Renal cortical epithelial cell (primary cell): ENCODE data around the gene KCNJ10. TPM values are rescaled to one million over a fixed set of nuclear protein-coding genes. Genes with fewer than 3 reads are reported as not detected.

ENCODE experiments used
- DNase-seq: peaks from one replicate; pipeline ENCODE4 v3.0.0-alpha.2; 2011; ENCODE audit warnings: low read depth
- total RNA-seq: library from RNA; depleted of rRNA; stranded (reverse); fragments of >200 nt; gene quantifications from 2 replicates; pipeline ENCODE4 v1.2.3, GENCODE V29; 2014

KCNJ10 gene
- total RNA-seq, 1 donor from 2014 or later = 0.15 TPM

DNA sequence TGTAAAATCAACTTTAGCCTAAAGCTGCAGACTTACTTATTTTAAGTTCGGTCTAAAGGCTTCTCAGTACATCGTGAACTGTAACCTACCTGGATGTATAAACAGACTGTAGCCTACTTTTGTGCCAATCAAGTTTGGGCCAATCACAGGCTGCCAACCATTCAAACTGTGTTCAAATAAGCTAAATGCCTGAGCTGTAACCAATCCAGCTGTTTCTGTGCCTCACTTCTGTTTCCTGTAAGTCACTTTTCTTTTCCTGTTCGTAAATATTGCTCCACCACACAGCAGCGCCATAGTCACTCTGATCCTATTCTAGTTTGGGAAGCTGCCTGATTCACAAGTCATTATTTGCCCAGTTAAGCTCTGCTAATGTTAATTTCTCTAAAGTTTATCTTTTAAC lies 78.4 kb downstream of the KCNJ10 start:
- DNase-seq = no peak

DNA sequence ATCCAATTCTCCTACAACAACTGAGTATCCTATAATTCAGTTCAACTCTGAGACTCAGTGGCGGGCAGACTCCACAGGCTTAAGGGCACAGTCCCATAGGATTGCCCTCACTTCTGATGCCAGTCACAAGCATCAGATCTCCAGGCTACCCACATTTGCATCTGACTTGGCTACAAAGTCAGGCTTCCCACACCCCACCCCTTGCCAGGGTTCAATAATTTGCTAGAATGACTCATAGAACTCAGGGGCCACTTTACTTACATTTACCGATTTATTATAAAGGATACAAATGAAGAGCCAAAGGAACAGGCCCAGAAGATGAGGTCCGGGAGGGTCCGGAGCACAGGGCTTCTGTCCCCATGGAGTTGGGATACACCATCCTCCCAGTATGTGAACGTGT lies 80.0 kb downstream of the KCNJ10 start:
- DNase-seq = no peak

DNA sequence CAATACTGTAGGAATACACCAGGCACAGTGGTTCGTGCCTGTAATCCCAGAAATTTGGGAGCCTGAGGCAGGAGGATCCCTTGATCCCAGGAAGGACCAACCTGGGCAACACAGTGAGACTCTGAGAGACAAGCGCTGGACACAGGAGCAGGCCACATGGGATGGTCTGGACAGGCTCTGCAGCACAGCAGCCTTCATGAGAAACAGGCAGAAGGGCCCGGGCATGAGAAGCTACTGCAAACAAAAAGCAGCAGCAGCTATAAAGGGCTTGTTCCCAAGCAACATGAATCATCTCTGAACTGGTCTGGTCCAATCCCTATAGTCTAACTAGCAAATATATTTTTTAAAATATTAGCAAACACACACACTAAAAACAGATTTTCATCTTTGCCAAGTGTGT lies 80.4 kb downstream of the KCNJ10 start:
- DNase-seq = no peak

DNA sequence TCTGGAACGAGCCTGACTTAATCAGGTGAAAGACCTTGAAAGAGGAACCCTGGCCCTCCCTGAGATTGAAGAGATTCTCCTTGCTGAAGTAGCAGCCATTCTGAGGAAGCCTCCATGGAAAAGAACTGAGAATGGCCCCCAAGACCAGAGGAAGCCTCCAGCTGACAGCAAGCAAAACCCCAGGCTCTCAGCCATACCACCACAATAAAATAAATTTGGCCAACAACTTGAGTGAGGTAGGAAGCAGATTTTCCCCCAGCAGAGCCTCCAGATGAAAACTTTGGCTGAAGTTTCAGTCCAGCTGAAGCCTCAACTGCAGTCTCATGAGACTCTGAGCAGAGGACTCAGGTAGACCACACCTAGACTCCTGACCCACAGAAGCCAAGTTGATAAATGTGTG lies 82.0 kb downstream of the KCNJ10 start:
- DNase-seq = no peak

DNA sequence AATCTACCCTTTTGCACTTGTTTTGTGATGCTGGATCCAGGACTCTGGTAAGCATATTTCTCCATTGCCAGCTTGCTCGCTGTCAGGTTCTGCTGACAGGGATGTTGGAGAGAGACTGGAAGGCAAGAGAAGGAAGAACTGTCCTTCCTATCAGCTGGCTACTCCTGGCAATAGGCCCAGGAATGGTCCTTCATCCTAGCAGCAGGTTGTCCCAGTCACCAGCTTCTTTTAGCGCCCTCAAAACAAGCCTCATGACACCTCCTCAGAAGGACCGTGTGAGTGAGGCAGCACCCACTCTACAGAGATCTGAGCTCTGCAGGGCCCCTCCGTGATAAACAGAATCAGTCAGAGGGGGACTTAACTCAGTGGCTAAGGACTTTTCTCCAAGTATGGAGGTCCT lies 82.8 kb downstream of the KCNJ10 start:
- DNase-seq = no peak

DNA sequence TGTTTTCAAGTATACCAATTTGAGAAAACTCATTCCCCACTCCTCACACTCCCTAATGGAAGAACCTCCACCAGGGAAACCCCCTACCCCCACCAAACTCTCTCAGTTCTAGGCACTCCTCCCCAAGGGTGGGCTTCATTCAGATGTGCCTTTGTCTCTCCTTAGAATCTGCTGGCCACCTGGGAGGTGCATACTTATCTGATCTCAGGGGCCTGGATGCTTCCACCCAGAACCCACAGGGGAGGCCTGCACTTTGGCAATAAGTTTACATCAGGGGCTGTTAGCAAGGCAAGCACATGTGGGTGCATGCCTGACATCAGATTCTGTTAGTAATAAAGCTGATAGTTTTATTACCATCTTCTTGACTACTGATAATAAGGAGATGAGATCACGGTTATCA lies 83.4 kb downstream of the KCNJ10 start:
- no peak for DNase-seq

DNA sequence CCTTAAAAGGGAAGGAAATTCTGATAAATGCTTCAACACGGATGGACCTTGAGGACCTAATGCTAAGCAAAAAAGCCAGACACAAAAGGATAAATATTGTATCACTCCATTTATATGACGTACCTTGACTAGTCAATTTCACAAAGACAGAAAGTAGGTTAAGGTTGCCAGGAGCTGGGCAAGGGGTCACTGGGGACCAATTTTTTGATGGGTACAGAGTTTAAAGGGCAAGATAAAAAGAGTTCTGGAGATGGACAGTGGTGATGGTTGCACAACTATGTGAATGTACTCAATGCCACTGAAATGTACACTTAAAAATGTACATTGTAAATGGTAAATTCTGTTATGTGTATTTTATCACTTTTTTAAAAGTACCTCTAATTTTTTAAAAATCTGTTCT lies 83.9 kb downstream of the KCNJ10 start:
- DNase-seq = no peak

DNA sequence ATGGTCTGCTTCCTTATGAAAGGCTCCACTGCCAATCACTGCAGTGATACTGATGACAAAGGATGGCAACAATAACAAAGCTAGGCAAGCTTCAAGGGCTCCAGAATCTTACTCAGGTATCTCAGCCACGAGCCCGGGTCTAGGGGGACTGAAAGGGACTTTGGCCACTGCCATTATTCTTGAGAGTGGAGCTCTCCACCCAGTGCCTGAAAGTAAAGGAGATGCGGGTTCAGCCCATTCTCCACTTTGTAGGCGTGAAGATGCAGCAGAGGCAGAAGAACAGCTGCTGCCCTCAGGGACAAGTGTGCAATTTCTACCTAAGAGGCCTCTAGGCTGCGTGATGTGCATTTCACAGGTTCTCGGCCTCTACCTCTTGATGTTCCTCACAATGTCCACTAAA lies 84.5 kb downstream of the KCNJ10 start:
- DNase-seq = no peak

DNA sequence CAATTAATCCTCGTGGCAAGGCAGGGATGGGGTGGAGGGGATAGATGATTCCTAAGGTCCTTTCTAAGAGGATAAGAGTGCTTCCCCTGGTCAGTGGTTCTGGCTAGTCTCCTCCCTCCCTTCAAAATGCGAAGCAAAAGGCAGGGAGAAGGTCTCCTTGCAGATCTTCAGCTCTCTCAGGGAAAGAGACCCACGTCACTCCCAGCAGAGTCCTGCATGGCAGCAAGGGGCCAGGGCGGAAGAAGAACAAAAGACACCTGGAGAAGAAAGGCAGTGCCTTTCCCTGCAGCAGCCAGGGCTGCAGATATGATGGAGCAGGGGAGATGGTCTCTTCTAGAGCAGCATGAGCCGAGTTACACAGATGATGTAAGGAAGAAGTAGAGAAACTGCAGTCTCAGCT lies 86.3 kb downstream of the KCNJ10 start:
- no peak for DNase-seq

DNA sequence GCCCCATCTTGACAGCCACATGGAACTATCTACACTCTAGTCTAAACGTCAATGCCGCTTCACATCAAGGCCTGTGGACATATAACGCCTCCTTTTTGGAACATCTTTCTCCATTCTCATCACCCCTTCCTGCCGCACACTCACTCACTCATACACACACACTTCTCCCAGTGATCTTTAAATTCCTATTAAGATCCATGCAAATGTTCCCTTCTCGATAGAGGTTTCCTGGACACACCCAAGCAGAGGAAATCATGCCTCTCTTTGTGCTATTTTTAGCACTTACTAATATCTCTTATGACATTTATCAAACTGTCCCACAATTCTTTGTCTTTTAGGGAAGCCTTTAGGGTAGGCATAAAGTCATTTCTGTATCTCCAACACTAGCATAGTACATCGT lies 87.7 kb downstream of the KCNJ10 start:
- no peak for DNase-seq

DNA sequence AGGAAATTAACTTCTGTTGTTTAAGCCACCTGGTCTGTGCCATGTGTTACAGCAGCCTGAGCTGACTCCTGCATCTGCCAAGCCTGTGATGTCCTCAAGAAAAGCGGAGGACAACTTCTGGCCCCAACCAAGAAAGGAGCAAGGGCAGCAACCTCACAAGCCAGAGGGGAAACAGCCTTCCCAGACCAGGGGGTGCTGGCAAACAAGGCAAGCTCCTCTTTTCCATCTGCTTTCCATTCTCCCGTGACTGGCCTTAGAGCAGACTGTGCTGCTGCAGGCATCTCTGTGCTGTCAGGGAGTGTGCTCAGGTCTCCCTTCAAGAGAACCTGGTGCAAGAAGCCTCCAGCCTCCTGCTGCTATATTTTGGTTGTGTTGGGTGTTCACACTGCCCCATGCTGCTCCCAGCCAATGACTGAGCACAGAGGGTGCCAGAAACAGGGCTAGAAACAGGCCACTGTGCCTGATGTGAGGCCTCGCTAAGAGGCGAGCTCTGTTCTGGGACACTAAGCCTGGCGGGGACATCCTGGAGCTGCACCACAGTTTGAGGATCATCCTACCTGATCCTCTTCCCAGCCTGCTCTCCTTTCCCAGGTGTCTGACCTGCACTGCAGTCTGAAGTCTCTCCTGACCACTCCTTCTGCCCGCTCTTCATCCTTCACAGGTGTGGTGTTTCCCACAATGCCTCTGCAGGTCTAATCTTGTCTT lies 88.5 kb downstream of the KCNJ10 start:
- DNase-seq = no peak

DNA sequence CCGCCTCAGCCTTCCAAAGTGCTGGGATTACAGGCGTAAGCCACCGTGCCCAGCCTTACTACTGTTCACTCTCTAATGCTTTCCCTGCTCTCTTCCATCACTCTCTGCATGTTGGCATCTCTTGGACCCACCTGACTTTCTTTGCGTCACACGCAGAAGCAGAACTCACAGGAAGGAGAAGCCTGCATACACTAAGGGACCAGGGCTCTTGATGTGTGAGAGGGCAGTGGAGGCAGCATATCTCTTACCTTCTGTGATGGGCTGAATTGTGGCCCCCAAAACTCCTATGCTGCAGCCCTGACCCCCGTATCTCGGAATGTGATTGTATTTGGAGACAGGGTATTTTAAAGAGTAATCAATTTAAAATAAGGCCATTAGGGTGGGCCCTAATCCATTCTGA lies 89.2 kb downstream of the KCNJ10 start:
- no peak for DNase-seq

DNA sequence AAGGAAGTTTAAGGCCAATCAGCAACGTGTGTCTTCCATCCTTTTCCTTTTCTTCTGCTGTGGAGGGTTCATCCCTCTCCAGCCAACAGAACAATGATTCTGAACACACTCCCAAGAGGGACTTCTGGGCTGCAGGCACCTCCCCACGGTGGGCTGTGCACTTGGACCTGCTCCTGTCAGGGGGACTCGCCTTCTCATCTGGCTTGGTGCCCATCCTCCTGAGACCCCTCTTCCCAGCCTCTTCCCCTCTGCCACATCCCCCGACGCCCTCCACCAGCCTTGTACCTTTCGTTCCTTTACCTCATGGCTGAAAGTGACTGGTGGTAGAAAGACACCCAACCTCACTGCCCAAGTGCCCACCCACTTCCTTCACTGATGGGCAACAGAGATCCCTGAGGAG lies 89.9 kb downstream of the KCNJ10 start:
- no peak for DNase-seq

DNA sequence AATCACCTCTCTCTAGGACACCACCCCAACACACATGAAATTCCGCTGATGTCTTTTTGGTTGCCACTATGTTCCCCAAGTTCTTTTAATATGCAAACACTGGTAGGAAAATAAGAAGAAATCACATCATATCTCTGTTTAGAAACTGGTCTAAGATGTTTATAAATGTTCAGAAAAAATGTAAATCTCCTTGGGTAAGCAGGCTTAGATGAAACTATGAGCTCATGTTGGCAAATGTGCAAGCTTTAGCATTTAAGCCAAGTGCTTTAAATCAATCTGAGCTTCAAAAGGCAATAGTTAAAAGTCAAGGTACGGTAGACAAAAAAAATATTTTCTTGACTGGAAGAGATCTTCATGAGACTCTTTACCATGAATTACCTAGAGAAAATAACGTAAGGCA lies 90.7 kb downstream of the KCNJ10 start:
- no peak for DNase-seq

DNA sequence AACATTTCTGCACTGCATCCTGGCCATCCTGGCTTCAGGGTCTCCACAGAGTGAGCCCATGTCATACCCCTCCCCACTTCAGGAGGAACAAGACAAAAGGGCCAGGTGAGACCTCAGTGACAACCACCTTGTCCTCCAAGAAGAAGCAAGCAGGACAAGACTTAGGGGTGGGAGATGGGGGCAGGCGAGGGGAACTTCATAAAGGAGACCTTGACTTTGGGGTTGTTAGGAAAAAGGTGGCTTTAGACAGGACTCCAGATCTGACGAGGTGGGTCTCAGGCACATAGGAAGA lies 91.9 kb downstream of the KCNJ10 start:
- DNase-seq = no peak

DNA sequence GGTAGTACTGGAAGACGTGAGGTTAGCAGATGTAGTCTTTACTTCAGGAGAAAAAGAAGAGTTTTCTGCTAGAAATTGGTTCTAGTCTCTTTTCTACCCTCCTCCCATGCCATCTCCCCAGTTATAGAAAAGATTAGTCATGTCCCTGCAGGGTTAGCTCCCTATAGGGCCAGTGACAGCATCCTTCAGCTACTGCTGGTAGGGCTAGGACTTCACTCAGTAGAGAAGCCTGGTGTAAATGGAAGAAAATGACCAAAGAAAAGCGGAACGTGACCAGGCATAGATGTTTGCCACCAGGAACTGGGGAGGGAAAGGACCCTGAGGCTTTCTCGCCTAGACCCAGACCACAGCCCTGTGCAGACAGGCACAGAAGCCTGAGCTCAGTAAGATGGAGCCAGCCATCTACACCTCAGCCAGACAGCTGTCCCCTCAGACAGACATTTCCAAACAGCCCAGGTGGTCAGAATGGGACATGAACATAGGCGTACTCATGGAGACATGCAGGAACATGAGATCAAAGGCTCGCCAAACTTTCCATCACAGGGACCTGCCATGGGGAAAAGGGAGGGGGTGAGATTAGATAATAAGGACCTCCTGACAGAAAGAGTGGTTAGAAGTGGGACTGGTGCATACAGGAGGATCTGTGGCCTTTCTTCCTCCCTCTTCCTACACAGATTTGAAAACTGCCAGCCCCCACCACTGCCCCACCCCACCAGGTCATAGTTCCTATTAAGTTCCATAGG lies 92.4 kb downstream of the KCNJ10 start:
- DNase-seq = no peak

DNA sequence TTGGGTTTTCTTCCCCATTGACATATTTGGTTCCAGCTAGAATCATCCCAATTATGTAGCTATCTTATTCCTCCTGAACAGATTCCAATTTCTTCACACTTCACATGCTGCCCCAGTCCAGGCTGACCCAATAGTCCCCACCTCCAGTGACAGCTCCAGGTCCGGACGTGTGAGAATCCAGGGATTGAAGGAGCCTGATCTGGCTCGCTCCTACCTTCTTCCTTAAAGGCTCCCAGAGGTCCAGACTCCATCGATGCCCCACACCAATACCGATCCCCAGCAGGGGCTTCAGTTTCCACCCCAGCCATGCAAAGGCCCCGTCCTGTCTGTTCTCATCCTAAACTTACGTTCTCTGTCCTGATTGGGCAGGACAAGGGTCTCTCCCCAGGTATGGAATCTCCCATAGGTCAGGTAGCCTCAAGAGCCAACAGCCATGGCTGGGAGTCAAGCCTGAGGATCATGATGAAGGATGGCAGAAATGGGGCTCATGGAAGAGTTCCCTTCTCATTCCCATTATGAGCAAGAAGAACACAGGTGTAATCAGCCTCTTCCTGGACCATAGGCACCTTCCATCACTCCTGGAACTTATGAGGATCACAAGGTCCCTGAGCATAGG lies 95.5 kb downstream of the KCNJ10 start:
- DNase-seq = no peak

DNA sequence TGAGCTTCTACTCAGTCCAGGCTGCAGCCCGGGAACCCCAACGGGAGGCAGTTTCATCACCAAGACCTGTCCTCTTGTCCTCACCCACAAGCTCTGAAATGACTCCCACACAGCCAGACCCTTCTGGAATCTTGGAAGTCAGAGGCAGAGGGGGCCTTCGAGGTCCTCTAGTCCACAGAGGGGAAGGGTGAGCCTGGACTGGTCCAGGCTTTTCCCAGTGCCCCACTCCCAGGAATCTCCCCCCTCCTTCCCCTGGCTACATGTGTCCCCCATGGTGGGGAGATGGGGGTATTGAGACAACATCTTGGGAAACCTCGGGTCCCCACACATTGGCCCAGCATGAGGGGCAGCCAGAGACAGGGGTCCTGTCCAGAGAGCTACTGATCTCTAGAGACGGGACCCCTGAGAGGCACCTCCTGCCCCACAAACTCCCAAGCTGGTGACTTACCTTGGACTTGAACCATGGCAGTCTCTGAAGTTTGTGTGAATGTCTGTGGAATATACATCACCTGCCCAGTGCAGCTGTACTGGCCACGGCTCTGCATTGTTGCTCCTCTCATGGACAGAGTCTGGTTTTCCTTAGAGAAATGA lies 96.5 kb downstream of the KCNJ10 start:
- DNase-seq = no peak

DNA sequence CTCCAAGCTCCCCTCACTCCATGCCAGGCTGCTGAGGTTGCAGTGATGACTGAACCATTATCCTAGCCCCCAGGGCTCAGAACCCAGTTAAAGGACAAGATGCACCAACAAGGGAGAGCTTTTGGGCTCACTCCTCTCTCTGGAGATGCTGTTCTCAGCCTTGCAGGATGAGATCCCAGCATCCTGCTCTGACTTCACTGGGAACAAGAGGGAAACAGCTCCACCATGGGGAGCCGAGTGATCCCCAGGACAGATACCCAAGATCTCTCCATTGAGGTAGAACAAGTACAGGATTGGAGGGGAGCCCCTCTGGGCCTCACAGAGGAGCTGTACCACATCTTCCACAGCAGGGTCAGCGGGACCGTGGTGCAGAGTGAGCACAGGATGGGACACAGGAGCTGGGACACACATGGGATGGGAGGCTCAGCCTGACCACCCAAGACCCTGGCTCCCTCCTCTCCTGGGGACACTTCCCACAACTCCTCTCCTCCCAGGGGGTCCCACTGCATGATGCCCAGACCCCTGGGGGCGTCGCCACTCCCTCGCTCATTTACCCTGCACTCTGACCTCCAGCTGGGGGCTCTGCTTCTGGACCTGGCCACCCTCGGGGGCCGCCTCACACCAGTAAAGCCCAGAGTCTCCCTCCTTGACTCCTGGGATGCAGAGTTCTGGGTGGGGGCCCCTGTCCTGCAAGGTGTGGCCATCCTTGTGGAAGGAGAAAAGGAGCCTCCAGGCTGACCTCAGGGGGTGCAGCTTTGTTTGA lies 97.3 kb downstream of the KCNJ10 start:
- no peak for DNase-seq

DNA sequence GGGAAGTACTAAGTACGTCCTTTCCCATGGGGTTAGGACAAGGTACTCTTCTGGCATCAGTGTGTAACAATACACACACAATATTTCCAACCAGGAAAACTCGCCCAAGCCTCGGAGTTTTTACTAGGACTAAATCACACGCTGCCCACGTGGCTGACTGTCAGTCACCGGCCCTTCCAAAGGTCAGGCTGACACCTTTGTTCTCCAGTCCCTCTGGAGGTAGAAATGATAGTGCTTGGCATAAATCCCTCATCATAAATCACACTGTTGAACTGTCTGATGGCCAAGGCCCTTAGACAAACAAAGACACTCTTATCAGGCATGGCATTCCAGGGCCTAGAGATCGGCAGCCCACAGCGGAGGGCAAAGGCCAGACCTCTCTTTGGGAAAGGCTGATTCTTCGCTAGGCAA lies 99.0 kb downstream of the KCNJ10 start:
- no peak for DNase-seq

DNA sequence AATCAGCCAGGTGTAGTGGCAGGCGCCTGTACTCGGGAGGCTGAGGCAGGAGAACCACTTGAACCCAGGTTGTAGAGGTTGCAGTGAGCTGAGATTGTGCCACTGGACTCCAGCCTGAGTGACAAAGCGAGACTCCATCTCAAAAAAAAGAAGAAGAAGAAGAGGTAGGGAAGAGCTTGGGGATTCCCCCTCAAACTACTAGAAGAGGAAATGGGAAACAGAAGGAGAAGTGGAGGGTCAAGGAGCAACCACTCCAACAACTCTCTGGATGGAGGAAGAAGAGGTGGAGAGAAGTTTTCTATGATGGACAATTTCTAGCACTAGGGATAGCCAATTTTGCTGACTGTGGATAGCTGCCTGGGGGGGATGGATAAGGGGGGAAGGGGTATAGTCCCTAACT lies 101.1 kb downstream of the KCNJ10 start:
- DNase-seq = no peak

DNA sequence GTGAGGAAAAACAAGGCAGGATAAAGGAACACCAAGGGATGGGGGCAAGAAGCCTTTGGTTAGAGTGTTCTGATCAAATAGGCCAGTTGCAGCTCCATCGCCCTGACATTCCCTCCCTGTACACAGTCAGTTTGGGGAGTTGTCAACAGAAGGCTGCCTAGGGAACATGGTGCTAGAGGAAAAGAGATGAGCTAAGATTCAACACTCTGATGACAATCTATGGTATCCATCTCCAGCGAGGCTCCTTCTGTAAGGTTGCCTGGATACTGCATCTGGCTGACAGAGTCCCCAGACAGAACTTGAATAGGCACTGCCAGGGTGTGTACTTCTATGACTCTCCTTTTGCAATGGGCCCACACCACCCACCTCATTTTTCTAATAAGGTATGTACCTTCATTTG lies 104.7 kb downstream of the KCNJ10 start:
- no peak for DNase-seq
